Suprapubic skin (tissue), 4 donors: ENCODE results near the gene FAM217B. TPM values are rescaled to one million over a fixed set of nuclear protein-coding genes. Genes with fewer than 3 reads are reported as not detected.

Experiments
- DNase-seq, 2 donors: peaks; one replicate each; pipeline ENCODE4 v3.0.0-alpha.2; 2019; ENCODE audit warnings: low spot score in 2 of 2
- H3K27ac ChIP-seq: fragments of 200-600 bp; sonication (generic); one replicate; pipeline ENCODE4 v1.5.1; 2019
- H3K27me3 ChIP-seq: fragments of 200-600 bp; sonication (generic); one replicate; pipeline ENCODE4 v1.5.1; 2019
- H3K36me3 ChIP-seq: fragments of 200-600 bp; sonication (generic); one replicate; pipeline ENCODE4 v1.5.1; 2019
- H3K4me1 ChIP-seq: fragments of 200-600 bp; sonication (generic); one replicate; pipeline ENCODE4 v1.5.1; 2019
- H3K4me3 ChIP-seq: fragments of 200-600 bp; sonication (generic); one replicate; pipeline ENCODE4 v1.5.1; 2019; ENCODE audit warnings: mild to moderate bottlenecking
- H3K9me3 ChIP-seq: fragments of 200-600 bp; sonication (generic); one replicate; pipeline ENCODE4 v1.5.1; 2019
- EP300 ChIP-seq: sonication (generic); formaldehyde crosslinking; IDR thresholded peaks from one replicate; pipeline ENCODE4 v1.6.1; 2017; ENCODE audit warnings: antibody characterized with exemption
- POLR2A ChIP-seq, 2 donors: fragments of 450-650 bp; IDR thresholded peaks; one replicate each; pipeline ENCODE4 v1.6.1; 2017; ENCODE audit warnings: antibody characterized with exemption in 2 of 2, mild to moderate bottlenecking in 2 of 2, moderate library complexity in 2 of 2
- POLR2AphosphoS5 ChIP-seq, 3 donors: sonication (generic); formaldehyde crosslinking; IDR thresholded peaks; one replicate each; pipeline ENCODE4 v1.6.1; 2017; ENCODE audit warnings: antibody characterized with exemption in 3 of 3
- WGBS: methylation state at CpG from one replicate; pipeline ENCODE4 v1.1.5; 2018; 5-methylcytosine and 5-hydroxymethylcytosine counted together
- total RNA-seq, 4 donors: library from RNA; depleted of rRNA; stranded (reverse); fragments of >200 nt; gene quantifications; one replicate each; pipeline ENCODE4 v1.1.0, GENCODE V29; 2016
- TF ChIP-seq, protein P1 (sequence below), 2 donors: fragments of 200-600 bp in 1 of 2; fragments of 450-650 bp in 1 of 2; sonication (generic) in 1 of 2; IDR thresholded peaks; one replicate each; pipeline ENCODE4 v1.5.1; 2016 to 2019; ENCODE audit warnings: antibody characterized with exemption in 2 of 2, mild to moderate bottlenecking in 1 of 2, moderate library complexity in 1 of 2

Gene FAM217B
- total RNA-seq, 4 donors from 2014 or later = 2.8 to 12.9 (median 6.0) TPM

DNA sequence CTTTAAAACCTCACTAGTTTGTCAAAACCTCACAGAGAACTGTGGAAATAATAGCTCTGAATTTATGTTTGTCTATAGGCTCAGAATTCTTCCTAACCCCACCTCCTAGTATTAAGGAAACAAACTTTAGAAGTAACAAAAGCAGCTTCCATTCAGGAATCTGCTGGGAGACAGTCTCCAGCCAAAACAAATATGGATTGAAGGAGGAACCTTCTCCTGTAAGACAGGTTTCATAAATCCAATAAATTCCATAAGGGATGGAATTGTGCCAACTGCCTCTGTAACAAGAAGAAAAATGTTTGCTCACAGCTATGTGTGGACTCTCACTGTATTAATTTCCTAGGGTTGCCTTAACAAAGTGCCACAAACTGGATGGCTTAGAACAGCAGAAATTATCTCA lies 14.3 kb upstream of the FAM217B start:
- DNase-seq = no peak
- no peaks in the 10 kb centered on the region for H3K36me3 ChIP-seq
- no peaks in the 10 kb centered on the region for H3K9me3 ChIP-seq
- no peak for TF ChIP-seq POLR2A (IDR thresholded peaks at IDR 0.05)
- TF ChIP-seq POLR2AphosphoS5 (IDR thresholded peaks at IDR 0.05) = no peak
- TF ChIP-seq, protein P1, sequence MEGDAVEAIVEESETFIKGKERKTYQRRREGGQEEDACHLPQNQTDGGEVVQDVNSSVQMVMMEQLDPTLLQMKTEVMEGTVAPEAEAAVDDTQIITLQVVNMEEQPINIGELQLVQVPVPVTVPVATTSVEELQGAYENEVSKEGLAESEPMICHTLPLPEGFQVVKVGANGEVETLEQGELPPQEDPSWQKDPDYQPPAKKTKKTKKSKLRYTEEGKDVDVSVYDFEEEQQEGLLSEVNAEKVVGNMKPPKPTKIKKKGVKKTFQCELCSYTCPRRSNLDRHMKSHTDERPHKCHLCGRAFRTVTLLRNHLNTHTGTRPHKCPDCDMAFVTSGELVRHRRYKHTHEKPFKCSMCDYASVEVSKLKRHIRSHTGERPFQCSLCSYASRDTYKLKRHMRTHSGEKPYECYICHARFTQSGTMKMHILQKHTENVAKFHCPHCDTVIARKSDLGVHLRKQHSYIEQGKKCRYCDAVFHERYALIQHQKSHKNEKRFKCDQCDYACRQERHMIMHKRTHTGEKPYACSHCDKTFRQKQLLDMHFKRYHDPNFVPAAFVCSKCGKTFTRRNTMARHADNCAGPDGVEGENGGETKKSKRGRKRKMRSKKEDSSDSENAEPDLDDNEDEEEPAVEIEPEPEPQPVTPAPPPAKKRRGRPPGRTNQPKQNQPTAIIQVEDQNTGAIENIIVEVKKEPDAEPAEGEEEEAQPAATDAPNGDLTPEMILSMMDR (IDR thresholded peaks at IDR 0.05) = no peak
- no peak for TF ChIP-seq EP300
- no peaks in the 10 kb centered on the region for H3K27me3 ChIP-seq
- H3K4me3 ChIP-seq = no peak overlapping the region
- H3K27ac ChIP-seq = peak overlapping the region; percentile 32
- no peaks in the 10 kb centered on the region for H3K4me1 ChIP-seq

DNA sequence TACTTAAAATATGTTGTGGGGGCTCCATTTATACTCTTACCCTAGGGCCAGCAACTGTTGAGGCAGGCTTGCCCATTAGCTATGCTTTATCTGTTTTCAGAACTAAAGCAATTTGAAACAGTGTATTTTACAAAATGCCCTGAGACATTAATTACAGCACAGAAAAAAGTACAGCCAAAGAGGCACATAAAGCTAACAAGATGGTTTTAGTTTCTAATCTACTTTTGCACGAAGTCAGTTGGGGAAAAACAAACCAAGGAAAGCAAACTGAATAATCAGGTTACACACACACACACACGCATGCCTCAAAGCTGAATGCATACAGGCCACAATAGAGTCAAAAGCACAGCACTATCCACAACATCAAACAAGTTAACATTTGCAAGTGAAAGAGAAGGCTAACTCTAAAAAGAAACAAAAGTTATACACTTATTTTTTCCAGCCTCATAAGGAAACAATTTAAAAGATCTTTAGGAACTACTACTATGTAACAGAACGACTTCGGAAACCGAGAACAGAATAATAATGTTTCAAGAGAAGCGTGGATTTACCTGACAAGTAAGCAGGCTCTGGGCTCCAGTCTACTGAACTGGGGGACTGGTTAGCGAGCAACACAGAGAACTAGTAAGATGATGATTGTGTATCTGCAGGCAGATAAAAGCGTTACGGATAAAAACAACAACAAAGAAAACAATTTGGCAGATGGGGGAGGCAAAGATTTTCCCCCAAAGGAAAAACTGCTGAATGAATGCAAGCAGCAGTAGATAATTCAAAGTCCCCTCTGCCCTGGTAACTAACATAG lies 8.5 kb upstream of the FAM217B start:
- Histone ChIP-seq H3K9me3 (no peaks in the 10 kb centered on the region), H3K27ac (no peak overlapping the region), H3K4me1 (peaks cover 22% of the 10 kb centered on the region), H3K4me3 (no peak overlapping the region), H3K27me3 (no peaks in the 10 kb centered on the region), H3K36me3 (no peaks in the 10 kb centered on the region)
- WGBS = 85% methylated on average over 9 of the region's 9 CpGs
- no peak for TF ChIP-seq EP300
- TF ChIP-seq POLR2AphosphoS5 (IDR thresholded peaks at IDR 0.05) = no peak
- TF ChIP-seq, protein P1 (IDR thresholded peaks at IDR 0.05) = no peak
- TF ChIP-seq POLR2A (IDR thresholded peaks at IDR 0.05) = no peak
- DNase-seq = no peak

DNA sequence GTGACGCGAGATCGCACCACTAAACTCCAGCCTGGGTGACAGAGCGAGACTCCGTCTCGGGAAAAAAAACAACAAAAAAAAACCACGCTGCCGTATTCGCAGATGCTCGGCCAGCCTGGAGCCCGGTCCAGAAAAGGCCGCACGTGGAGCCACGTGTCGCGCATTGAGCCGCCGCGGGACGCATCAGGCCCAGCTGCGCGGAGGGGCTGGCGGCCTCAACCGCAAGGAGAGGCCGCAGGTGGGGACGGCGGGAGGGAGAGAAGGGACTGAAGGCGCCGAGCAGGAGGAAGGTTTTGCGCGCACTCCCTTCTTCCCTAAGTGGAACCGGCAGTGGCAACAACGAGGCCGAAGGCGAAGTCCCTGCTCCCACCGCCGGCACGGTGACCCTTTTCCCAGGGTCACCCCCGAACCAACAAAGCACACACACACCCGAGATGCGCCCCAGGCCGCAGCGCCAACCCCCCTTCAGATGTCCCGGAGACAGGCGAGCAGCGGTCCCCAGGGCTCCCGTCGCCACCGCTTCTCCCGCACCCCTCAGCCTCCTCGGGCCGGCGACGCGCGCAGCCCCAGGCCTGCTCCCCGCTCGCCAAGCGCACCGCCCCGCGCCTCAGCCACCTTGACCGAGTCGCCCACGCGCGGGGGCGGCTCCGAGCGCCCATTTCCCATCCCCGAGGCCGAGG lies 7.4 kb upstream of the FAM217B start:
- Histone ChIP-seq H3K4me1 (peaks cover 33% of the 10 kb centered on the region), H3K36me3 (no peaks in the 10 kb centered on the region), H3K27me3 (no peaks in the 10 kb centered on the region), H3K9me3 (no peaks in the 10 kb centered on the region), H3K27ac (peak overlapping the region; percentile 34), H3K4me3 (peak overlapping the region; percentile 78)
- WGBS = 91% methylated on average over 52 of the region's 72 CpGs
- DNase-seq = peak; percentile 65 to 75
- TF ChIP-seq POLR2AphosphoS5 (IDR thresholded peaks at IDR 0.05) (no peak), EP300 (no peak), POLR2A (IDR thresholded peaks at IDR 0.05) (no peak)
- TF ChIP-seq, protein P1 (IDR thresholded peaks at IDR 0.05) = no peak

DNA sequence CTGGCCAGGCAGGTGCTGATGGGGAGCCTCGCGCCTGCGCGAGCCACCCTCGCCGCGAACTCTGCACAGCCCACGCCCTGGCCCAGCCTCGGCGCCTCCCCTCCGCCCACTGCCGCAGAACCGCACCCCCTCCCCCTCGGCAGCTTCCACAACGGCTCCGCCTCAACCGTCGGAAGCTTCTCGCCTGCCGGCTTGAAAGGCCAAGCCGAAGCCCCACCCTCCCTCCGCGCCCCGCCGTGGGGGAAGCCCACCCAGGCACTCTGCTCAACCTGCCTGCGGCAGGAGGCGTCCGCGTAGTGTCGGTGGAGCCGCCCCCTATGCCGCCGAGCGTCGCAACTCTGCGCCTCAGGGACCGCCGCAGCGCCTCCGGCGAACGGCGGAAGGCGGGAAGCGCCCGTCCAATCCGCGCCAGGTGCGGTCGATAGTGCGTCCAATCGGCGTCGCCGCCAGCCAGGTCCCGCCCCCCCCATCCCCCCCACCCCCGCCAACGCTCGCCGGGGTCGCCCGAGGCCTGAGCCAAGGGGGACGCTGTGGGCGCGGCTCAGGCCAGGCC lies 6.8 kb upstream of the FAM217B start, which contains the start of gene SYCP2:
Gene SYCP2, minus strand, starts transcription at position 342 of the 553 bp plus-strand sequence. CDS start 11,224 bp downstream, outside the sequence.
- peak within 1 kb of the TSS; percentile 34 for H3K27ac ChIP-seq
- H3K9me3 ChIP-seq = no peaks in the 10 kb centered on the region
- peaks cover 39% of the 10 kb centered on the region for H3K4me1 ChIP-seq
- peak; percentile 67 to 79 for DNase-seq
- peak within 1 kb of the TSS; percentile 78 for H3K4me3 ChIP-seq
- TF ChIP-seq POLR2AphosphoS5 (IDR thresholded peaks at IDR 0.05) (no peak), POLR2A (IDR thresholded peaks at IDR 0.05) (no peak)
- TF ChIP-seq, protein P1 (IDR thresholded peaks at IDR 0.05) = no peak
- 23% methylated on average over 7 of the region's 65 CpGs for WGBS
- no peaks in the 10 kb centered on the region for H3K27me3 ChIP-seq
- H3K36me3 ChIP-seq = no peaks in the 10 kb centered on the region
